ENCODE measurements around the gene PLCG2. TPM values are rescaled to one million over a fixed set of nuclear protein-coding genes. Genes with fewer than 3 reads are reported as not detected.

PLCG2 gene
- total and polyA plus RNA-seq, 2 of the 8 experiments (the other 6 are each of a cell fraction or from before 2014, with no cell fraction given): 6.1 to 6.9 TPM

GRCh38 chr16:81917375-81917774 lies 138.3 kb downstream of the PLCG2 start (continued):
- TF ChIP-seq ATF3 (IDR thresholded peaks at IDR 0.05; ENCODE audit: insufficient read depth, low read depth, low read length) (no peak), FOSL1 (IDR thresholded peaks at IDR 0.05; ENCODE audit: insufficient read depth, low read depth, low read length) (no peak), CBX5 (IDR thresholded peaks at IDR 0.05; ENCODE audit: low read depth, low read length) (no peak), YY1 (IDR thresholded peaks at IDR 0.05; ENCODE audit: low read depth, low read length) (no peak)
